ENCODE results near the gene PDE1A.

DNA sequence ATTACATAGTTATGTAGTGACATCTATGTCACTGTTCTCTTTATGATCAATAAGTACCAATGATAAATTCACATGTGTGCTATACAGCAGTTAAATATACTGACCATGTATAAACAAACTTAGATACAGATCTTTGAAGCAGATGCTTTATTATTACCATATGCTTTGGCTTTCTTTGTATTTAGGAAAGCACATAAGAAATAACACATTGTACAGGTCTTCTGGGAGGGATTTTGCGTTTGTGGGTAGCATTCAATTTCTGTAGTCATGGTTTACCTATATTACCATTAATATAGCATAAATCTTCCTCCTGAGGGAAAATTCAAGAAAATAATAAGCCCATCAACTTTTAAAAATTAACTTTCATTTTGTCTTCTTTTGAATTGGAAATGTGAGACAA lies 1.6 kb upstream of the PDE1A start:
- TF ChIP-seq RAD21 (IDR thresholded peaks at IDR 0.05) (no peak), YY1 (IDR thresholded peaks at IDR 0.05) (no peak), TAF1 (conservative IDR thresholded peaks at IDR 0.05) (no peak), EGR1 (IDR thresholded peaks at IDR 0.05; ENCODE audit: low read depth in 2 of 2) (no peak), GABPA (IDR thresholded peaks at IDR 0.05 in 1 of 2, conservative IDR thresholded peaks at IDR 0.05 in 1 of 2) (no peak), FOXA1 (IDR thresholded peaks at IDR 0.05) (no peak), HNF4A (conservative IDR thresholded peaks at IDR 0.05) (no peak), SP1 (IDR thresholded peaks at IDR 0.05) (no peak), JUND (IDR thresholded peaks at IDR 0.05) (no peak)
- TF ChIP-seq, protein P1, sequence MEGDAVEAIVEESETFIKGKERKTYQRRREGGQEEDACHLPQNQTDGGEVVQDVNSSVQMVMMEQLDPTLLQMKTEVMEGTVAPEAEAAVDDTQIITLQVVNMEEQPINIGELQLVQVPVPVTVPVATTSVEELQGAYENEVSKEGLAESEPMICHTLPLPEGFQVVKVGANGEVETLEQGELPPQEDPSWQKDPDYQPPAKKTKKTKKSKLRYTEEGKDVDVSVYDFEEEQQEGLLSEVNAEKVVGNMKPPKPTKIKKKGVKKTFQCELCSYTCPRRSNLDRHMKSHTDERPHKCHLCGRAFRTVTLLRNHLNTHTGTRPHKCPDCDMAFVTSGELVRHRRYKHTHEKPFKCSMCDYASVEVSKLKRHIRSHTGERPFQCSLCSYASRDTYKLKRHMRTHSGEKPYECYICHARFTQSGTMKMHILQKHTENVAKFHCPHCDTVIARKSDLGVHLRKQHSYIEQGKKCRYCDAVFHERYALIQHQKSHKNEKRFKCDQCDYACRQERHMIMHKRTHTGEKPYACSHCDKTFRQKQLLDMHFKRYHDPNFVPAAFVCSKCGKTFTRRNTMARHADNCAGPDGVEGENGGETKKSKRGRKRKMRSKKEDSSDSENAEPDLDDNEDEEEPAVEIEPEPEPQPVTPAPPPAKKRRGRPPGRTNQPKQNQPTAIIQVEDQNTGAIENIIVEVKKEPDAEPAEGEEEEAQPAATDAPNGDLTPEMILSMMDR (IDR thresholded peaks at IDR 0.05; ENCODE audit: low read depth, low read length, missing input control), result no peak
- TF ChIP-seq, protein P2, sequence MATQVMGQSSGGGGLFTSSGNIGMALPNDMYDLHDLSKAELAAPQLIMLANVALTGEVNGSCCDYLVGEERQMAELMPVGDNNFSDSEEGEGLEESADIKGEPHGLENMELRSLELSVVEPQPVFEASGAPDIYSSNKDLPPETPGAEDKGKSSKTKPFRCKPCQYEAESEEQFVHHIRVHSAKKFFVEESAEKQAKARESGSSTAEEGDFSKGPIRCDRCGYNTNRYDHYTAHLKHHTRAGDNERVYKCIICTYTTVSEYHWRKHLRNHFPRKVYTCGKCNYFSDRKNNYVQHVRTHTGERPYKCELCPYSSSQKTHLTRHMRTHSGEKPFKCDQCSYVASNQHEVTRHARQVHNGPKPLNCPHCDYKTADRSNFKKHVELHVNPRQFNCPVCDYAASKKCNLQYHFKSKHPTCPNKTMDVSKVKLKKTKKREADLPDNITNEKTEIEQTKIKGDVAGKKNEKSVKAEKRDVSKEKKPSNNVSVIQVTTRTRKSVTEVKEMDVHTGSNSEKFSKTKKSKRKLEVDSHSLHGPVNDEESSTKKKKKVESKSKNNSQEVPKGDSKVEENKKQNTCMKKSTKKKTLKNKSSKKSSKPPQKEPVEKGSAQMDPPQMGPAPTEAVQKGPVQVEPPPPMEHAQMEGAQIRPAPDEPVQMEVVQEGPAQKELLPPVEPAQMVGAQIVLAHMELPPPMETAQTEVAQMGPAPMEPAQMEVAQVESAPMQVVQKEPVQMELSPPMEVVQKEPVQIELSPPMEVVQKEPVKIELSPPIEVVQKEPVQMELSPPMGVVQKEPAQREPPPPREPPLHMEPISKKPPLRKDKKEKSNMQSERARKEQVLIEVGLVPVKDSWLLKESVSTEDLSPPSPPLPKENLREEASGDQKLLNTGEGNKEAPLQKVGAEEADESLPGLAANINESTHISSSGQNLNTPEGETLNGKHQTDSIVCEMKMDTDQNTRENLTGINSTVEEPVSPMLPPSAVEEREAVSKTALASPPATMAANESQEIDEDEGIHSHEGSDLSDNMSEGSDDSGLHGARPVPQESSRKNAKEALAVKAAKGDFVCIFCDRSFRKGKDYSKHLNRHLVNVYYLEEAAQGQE (IDR thresholded peaks at IDR 0.05), result no peak
- TF ChIP-seq, protein P3, sequence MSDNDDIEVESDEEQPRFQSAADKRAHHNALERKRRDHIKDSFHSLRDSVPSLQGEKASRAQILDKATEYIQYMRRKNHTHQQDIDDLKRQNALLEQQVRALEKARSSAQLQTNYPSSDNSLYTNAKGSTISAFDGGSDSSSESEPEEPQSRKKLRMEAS (IDR thresholded peaks at IDR 0.05), result no peak
